Cardiac fibroblast (primary cell): Measurements from ENCODE around the gene LRP1B.

Experiments used
- DNase-seq, 2 donors: peaks; one replicate each; pipeline versions ENCODE4 v3.0.0 to v3.0.0-alpha.2; 2010; ENCODE audit warnings: low read depth in 2 of 2
- H3K4me3 ChIP-seq, 2 donors: replicated peaks in 1 of 2; 1 replicate in 1 of 2; 2 replicates in 1 of 2; pipeline ENCODE4 v1.5.1; 2011; ENCODE audit warnings: low read depth in 2 of 2, low read length in 2 of 2, mild to moderate bottlenecking in 2 of 2, moderate library complexity in 1 of 2
- CTCF ChIP-seq: IDR thresholded peaks from one replicate; pipeline ENCODE4 v1.5.1; 2011; ENCODE audit warnings: low read depth, mild to moderate bottlenecking, low read length, inconsistent platforms

LRP1B gene

GRCh38 chr2:141906678-141907077 is 224.1 kb downstream of the LRP1B start:
- H3K4me3 ChIP-seq: no peak overlapping the region
- TF ChIP-seq CTCF: no peak
- DNase-seq: no peak

- DNase-seq: no peak
- H3K4me3 ChIP-seq: no peak overlapping the region
- TF ChIP-seq CTCF: no peak
Observed at GRCh38 chr2:141900826-141901225, 230.0 kb downstream of the LRP1B start.

- TF ChIP-seq CTCF: no peak
- H3K4me3 ChIP-seq: no peak overlapping the region
- DNase-seq: no peak
Observed at GRCh38 chr2:141899740-141900139, 231.1 kb downstream of the LRP1B start.

DNA sequence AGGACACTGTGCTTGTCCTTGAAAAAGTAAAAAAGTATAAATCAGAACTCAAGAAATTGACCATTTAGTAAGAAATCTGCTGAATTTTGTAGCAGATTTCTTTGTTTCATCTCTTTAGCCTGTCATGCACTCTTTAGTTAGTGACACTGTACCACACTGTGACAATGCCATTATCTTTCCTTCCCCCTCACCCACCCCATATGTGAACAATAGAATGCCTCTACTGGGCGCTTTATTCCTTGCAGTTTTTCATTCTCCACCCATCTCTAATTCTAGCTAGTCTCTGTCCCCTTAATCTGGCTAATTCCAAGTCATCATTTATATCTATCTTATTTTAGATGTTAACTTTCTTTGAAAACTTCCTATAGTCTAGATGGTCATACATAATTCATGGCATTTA is 241.0 kb downstream of the LRP1B start:
- H3K4me3 ChIP-seq: no peak overlapping the region
- no peak for DNase-seq
- no peak for TF ChIP-seq CTCF

DNA sequence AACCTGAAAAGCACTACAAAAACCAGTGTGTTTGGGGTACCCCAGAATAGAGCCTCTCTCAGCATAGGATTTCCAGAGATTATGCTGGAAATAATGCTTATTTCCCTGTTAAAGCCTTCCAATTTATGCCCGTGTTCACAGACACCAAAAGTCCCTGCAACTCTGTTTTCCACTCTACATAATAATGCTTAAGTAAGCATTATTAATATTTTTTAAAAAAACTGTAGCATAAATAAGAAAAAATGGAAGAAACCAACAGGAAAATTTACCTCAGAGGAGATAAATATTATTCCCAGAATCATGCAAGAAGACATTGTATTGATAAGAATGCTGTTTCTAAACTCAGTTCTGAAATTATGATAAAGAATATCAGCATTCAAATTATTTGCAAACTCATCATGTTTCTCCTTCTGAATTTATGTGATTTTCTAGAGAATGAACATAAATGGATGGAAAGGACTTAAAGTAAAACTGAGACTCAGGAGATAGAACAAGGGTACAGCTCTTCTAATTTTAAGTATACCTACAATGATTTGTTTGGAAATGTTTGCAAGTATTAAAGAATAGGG is 241.7 kb downstream of the LRP1B start:
- no peak for DNase-seq
- TF ChIP-seq CTCF: no peak
- no peak overlapping the region for H3K4me3 ChIP-seq

DNA sequence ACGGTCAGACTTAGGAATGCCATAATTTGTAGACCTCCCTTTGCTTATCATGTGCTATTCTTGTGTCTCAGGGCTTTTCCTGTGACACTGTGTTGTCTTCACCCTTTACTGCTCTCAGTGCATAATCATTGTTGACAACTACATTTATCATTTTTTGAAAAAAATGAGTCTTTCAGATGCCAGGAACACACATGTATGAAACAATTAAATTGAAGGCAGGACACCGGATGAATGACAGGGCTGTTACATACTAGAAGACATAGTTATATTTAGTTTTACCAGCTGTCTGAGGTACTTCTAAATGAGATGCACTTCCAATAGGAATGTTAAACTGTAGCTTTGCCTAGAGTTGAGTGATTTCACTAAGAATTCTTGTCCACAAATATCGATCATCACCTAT is 243.5 kb downstream of the LRP1B start:
- H3K4me3 ChIP-seq: no peak overlapping the region
- no peak for TF ChIP-seq CTCF
- DNase-seq: no peak

DNA sequence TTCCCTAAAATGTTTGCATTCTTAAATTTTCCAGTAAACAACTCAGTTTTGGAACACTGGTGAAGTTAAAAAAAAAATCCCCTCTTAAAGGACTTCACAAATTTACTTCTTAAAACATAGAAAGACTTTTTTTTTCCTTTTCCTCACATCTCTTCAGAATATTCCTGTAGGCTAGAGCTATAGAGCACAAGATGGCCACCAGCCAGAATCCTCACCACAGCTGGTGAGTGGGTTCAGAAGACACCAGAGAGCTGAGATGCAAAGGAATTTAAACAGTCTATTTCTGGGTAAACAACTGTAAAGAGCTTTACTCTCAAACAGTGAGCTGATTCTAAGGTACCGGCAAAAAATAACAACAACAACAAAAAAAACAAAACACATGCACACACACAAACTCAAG is 252.8 kb downstream of the LRP1B start:
- no peak for TF ChIP-seq CTCF
- no peak overlapping the region for H3K4me3 ChIP-seq
- no peak for DNase-seq
